ENCODE results near the gene MAS1L. TPM values are rescaled to one million over a fixed set of nuclear protein-coding genes. Genes with fewer than 3 reads are reported as not detected.

The MAS1L gene
- polyA plus RNA-seq, 1 donor from 2014 or later: not detected

- TF ChIP-seq, protein P1, sequence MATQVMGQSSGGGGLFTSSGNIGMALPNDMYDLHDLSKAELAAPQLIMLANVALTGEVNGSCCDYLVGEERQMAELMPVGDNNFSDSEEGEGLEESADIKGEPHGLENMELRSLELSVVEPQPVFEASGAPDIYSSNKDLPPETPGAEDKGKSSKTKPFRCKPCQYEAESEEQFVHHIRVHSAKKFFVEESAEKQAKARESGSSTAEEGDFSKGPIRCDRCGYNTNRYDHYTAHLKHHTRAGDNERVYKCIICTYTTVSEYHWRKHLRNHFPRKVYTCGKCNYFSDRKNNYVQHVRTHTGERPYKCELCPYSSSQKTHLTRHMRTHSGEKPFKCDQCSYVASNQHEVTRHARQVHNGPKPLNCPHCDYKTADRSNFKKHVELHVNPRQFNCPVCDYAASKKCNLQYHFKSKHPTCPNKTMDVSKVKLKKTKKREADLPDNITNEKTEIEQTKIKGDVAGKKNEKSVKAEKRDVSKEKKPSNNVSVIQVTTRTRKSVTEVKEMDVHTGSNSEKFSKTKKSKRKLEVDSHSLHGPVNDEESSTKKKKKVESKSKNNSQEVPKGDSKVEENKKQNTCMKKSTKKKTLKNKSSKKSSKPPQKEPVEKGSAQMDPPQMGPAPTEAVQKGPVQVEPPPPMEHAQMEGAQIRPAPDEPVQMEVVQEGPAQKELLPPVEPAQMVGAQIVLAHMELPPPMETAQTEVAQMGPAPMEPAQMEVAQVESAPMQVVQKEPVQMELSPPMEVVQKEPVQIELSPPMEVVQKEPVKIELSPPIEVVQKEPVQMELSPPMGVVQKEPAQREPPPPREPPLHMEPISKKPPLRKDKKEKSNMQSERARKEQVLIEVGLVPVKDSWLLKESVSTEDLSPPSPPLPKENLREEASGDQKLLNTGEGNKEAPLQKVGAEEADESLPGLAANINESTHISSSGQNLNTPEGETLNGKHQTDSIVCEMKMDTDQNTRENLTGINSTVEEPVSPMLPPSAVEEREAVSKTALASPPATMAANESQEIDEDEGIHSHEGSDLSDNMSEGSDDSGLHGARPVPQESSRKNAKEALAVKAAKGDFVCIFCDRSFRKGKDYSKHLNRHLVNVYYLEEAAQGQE (IDR thresholded peaks at IDR 0.05; ENCODE audit: borderline replicate concordance): no peak
- TF ChIP-seq SMC3 (conservative IDR thresholded peaks at IDR 0.05; ENCODE audit: poor library complexity): no peak
- TF ChIP-seq TAF1 (IDR thresholded peaks at IDR 0.05; ENCODE audit: low read depth): no peak
Observed at GRCh38 chr6:29486577-29486976, 1.2 kb downstream of the MAS1L start (continued).

DNA sequence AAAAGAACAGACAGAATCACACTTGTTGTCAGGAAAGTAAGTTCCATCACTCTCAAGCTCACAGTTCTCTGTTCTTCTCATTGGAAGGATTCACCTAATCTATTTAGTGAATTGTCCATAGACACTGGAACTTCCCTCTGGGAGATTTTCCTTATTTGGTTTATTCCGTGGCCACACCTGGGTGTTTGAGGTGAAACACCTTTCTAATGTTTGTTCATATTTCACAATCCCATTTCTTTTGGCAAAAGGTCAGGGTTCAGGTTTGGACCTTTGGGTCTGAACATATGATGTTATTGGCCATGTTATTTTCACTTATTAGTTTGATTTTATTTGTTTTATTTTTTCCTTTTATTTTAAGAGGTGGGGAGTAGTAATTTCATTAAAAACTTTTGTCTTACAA lies 4.0 kb downstream of the MAS1L start:
- Histone ChIP-seq H3K4me3 (ENCODE audit: low read length) (no peak overlapping the region), H3F3A (ENCODE audit: insufficient read depth, low read length, poor library complexity, severe bottlenecking) (no peaks in the 10 kb centered on the region), H3K9ac (ENCODE audit: low read length) (no peak overlapping the region), H3K36me3 (ENCODE audit: insufficient read depth, low read length) (no peaks in the 10 kb centered on the region), H3K4me2 (ENCODE audit: low read length) (no peak overlapping the region), H4K20me1 (ENCODE audit: insufficient read depth) (no peaks in the 10 kb centered on the region), H2AFZ (ENCODE audit: low read depth, low read length) (no peak overlapping the region), H3K9me2 (ENCODE audit: insufficient read depth, low read length) (no peaks in the 10 kb centered on the region), H3K27ac (ENCODE audit: low read length) (no peak overlapping the region), H3K27me3 (ENCODE audit: insufficient read depth, low read depth, low read length) (no peaks in the 10 kb centered on the region), H3K79me2 (replicated peaks; ENCODE audit: insufficient read depth, low read length) (no peaks in the 10 kb centered on the region), H3K9me3 (ENCODE audit: low read length) (no peaks in the 10 kb centered on the region)
- TF ChIP-seq, protein P1 (IDR thresholded peaks at IDR 0.05; ENCODE audit: borderline replicate concordance): no peak

- no peak overlapping the region for H2AFZ ChIP-seq (ENCODE audit: low read depth, low read length)
- no peak for TF ChIP-seq EZH2 (IDR thresholded peaks at IDR 0.05; ENCODE audit: borderline replicate concordance, insufficient read depth, low read length, poor library complexity, severe bottlenecking)
- no peak for TF ChIP-seq CTCF (IDR thresholded peaks at IDR 0.05; ENCODE audit: poor library complexity, severe bottlenecking)
- no peak for TF ChIP-seq TAF1 (IDR thresholded peaks at IDR 0.05; ENCODE audit: low read depth)
- TF ChIP-seq SMC3 (conservative IDR thresholded peaks at IDR 0.05; ENCODE audit: poor library complexity): no peak
- no peak for TF ChIP-seq POLR2AphosphoS5 (IDR thresholded peaks at IDR 0.05)
- TF ChIP-seq RAD21 (conservative IDR thresholded peaks at IDR 0.05): no peak
- no peak for TF ChIP-seq MXI1 (conservative IDR thresholded peaks at IDR 0.05; ENCODE audit: poor library complexity, severe bottlenecking)
- TF ChIP-seq, protein P1 (IDR thresholded peaks at IDR 0.05; ENCODE audit: borderline replicate concordance): no peak
- TF ChIP-seq EP300 (conservative IDR thresholded peaks at IDR 0.05; ENCODE audit: poor library complexity, severe bottlenecking): no peak
- H3K4me2 ChIP-seq (ENCODE audit: low read length): no peak overlapping the region
- no peaks in the 10 kb centered on the region for H3K9me3 ChIP-seq (ENCODE audit: low read length)
- no peaks in the 10 kb centered on the region for H4K20me1 ChIP-seq (ENCODE audit: insufficient read depth)
- H3K79me2 ChIP-seq (replicated peaks; ENCODE audit: insufficient read depth, low read length): no peaks in the 10 kb centered on the region
- no peak overlapping the region for H3K27ac ChIP-seq (ENCODE audit: low read length)
- H3F3A ChIP-seq (ENCODE audit: insufficient read depth, low read length, poor library complexity, severe bottlenecking): no peaks in the 10 kb centered on the region
- H3K36me3 ChIP-seq (ENCODE audit: insufficient read depth, low read length): no peaks in the 10 kb centered on the region
- no peaks in the 10 kb centered on the region for H3K27me3 ChIP-seq (ENCODE audit: insufficient read depth, low read depth, low read length)
- H3K4me3 ChIP-seq (ENCODE audit: low read length): no peak overlapping the region
- no peak overlapping the region for H3K9ac ChIP-seq (ENCODE audit: low read length)
- no peaks in the 10 kb centered on the region for H3K9me2 ChIP-seq (ENCODE audit: insufficient read depth, low read length)
Observed at GRCh38 chr6:29483186-29483585, 4.6 kb downstream of the MAS1L start.

Data from neural cell (in vitro differentiated cells).